Measurements from ENCODE around the gene ABHD16B.

Gene ABHD16B

GRCh38 chr20:63881451-63882226 is 20.3 kb downstream of the ABHD16B start:
- no peak for DNase-seq

- no peak for DNase-seq
Measured at GRCh38 chr20:63882257-63883200, 21.2 kb downstream of the ABHD16B start.

GRCh38 chr20:63883201-63883593 is 21.9 kb downstream of the ABHD16B start:
- DNase-seq = no peak

DNA sequence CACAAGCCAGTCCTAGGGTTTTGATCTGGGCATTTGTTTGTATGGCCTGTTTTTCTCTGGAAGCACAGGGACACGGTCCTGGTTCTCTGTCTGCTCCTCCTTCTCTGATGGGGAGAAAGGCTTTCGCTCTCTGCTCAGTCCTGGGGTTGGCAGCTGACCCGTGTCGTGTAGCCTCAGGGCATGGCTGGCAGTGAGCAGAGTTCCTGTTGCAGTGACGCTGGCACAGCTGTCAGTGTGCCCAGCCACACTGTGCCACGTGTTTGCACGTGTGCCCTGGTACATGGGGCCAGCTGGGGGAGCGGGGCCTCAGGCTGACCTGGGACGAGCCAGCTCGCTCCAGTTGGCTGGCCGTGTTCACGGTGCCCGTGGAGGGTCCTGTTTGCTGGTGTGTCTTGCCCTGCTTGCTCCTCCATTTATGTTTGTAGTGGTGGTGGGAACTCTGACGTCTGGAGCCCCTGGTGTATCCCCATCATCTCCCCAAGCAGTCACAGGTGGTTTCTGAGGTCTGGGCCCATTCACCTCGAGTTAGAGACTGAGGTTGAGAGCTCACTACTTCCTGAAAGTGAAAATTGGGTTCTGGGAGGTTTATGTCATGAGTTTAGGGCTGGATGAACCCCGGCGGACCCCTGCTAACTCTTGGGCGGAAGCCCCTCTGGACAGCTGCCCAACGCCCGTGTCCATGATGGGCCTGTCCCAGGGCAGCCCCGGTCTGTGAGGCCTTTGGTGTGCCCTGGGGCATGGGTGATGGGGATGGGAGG is 23.4 kb downstream of the ABHD16B start:
- no peak for DNase-seq

- no peak for DNase-seq
Measured at GRCh38 chr20:63885264-63886053, 24.2 kb downstream of the ABHD16B start.

GRCh38 chr20:63886054-63886419 is 24.7 kb downstream of the ABHD16B start:
- DNase-seq = no peak

DNA sequence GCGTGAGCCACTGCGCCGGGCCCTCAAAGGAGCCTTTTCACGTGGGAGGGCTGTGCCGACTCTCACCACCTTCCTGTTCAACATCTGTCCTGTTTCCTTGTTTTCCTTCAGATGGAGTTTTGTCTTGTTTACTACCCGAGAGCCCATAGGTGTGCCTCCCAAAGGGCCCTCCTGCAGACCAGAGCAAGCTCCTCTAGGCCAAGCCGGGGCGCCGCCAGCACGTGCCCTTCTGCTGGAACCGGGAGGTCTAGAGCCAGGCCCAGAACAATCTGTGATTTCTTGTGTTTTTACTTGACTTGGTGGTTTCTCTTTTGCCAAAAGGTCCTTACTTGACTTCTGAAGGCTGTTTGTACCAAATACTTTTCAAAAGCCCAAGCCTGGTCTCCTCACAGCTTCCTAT is 25.6 kb downstream of the ABHD16B start:
- DNase-seq = no peak

DNA sequence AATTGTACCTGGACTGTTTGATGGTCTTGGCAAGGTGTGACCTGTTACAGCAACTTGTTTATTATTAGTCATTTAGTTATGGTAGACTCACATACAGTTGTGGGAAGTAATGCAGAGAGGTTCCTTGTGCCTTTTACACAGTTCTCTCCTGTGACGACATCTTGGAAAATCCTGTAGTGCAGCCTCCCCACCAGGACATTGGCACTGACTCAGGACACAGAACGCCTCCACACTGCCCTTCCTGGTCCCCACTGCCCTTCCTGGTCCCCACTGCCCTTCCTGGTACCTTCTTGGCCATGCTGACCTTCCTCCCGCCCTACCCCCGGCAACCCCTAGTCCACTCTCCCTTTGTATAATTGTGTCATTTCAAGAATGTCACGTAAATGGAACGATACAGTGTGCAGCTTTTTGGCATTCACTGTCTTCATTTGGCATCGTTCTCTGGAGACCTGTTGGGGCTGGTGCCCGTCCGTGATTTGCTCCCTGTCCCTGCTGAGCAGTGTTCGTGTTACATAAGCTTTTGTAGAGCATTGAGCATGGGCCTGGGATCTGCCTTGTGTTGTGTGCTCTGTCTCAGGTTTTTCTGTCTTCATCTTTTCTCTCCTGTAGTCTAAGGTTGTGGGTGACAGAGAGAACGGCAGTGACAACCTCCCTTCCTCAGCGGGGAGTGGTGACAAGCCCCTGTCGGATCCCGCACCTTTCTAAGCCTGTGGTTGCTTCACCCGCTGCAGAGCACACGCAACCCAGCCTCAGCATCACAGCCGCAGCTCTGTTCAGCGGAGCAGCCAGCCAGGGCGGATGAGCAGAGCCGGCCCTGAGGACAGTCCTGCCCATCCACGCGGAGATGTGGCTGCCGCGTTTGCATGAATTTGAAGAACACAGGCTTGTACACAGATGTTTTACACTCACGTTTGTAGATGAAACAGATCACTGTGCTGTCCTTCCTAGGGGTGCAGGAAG is 28.2 kb downstream of the ABHD16B start:
- no peak for DNase-seq

GRCh38 chr20:63890201-63890576 is 28.9 kb downstream of the ABHD16B start:
- no peak for DNase-seq

DNA sequence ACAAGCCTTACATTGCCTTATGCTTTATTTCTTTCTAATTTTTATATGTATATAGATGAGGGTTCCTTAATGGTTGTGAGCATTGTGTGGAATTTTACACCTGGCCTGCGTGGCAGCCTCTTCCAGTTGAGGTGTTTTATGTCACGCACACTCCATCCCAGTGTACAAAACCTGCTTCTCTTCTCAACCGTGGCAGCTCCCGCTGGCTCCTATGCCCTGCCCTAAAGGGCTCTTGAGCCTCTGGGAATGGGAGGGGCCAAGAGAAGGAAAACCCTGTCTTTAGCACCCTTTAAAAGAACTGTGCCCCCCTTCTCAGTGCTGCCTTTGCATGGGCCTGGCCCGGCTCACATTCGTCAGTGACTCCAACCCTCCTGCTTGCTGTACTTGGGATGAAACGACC is 29.3 kb downstream of the ABHD16B start:
- DNase-seq = no peak

- no peak for DNase-seq
Measured at GRCh38 chr20:63891061-63892002, 30.0 kb downstream of the ABHD16B start.

- no peak for DNase-seq
Measured at GRCh38 chr20:63892402-63892801, 31.1 kb downstream of the ABHD16B start.

DNA sequence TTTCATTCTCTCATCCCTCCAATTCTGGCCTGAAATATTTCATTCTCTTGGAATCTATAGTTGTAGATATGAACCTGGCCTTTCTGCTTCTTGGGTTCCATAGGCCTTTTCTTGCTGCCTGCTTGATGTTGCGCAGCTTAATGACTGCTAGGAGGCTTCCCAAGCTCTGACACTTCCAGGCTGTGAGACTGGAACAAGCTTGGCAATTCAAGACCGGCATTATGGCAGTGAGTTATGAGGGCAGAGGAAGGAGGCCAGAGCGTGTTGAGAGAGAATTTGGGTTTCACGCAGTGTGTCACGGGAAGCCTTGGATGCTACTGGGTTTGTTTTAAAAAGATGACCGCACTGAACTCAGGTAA is 32.7 kb downstream of the ABHD16B start:
- no peak for DNase-seq

GRCh38 chr20:63894358-63895201 is 33.3 kb downstream of the ABHD16B start, which contains the start of gene DNAJC5:
DNAJC5 (plus strand) TSS chr20:63895126; CDS start chr20:63928346, 33,220 bp downstream.
- peak; percentile 99 for DNase-seq

- DNase-seq = no peak
Measured at GRCh38 chr20:63895202-63895951, 34.1 kb downstream of the ABHD16B start.

DNA sequence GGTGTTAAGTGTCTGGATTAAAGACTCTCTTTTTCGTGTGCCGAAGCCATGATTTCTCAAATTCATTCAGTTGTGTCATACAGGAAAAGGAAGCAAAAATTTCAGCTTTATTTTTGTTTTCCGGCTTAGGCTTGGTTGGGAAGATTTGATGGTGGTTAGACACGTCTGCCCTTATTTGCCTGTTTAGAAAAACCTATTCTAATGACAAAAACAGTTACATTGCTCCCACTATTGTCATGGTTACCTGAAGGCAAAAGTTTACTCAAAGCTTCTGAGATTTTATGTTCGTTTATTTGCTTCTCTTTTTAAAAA is 34.6 kb downstream of the ABHD16B start:
- DNase-seq = no peak

- peak; percentile 76 for DNase-seq
Measured at GRCh38 chr20:63896264-63897105, 35.2 kb downstream of the ABHD16B start.

Measured in activated effector memory CD4-positive, alpha-beta T cell treated with anti-CD3 and anti-CD28 coated beads, Interleukin-2, amount 50 U/mL, for 16 hours (primary cell).